Measurements from ENCODE around the gene HSD11B1.

HSD11B1 gene

DNA sequence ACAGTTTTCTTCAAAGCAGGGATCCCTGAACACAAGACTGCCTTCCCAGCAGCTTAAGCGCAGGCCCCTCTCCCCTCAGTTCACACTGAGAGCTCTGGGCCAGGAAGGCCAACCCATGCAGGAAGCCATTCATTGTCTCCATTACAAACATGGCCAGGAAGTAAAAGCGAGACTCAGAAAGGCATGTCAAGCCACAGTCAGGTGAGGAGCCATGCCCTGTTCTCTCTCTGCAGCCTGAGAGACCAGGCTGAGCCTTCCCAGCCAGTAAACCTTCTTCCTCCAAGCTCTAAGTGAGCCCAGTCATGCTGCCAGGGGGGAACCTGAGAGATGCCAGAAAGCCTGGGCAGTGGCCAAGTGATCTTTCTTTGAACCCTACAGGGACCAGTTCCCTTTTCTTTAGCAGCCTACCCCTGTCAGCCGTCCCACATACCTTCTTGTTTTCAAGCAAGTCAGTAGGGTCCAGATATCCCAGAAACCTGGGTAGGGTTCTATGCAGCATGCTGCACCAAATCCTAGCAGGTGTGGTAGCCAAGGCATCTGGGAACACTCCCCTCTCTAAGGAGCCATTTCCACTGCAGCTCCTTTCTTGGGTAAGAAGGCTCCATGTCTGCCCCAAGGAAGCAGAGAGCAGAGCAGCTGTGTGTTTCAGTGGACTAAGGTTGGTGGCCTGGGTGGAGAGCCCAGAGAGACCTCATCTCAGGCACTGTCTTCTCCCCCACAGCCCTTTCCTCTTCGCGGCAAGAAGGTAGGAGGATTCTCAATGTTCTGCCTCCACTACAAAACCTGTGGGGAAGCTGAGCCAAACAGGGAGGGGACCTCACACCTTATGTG lies 52.2 kb downstream of the HSD11B1 start:
- no peak for DNase-seq

DNA sequence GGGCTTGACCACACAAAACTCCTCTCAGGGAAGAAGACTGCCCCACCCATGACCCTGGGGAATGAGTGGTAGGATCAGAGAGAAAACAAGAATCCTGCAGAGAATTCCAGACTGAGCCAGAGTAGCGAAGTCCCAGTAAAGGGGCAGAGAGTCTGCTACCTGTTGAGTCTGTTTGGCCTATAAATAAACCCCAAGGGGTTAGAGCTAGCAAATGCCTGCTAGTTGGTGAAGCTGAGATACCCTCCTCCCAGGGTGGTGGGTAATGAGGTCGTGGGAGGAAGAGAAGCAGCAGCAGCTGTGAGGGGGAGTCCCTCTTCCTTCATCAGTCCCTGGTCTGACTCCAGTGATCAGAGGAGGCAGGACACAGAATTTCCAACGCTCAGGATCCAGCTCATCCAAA lies 53.8 kb downstream of the HSD11B1 start:
- DNase-seq, result no peak

DNA sequence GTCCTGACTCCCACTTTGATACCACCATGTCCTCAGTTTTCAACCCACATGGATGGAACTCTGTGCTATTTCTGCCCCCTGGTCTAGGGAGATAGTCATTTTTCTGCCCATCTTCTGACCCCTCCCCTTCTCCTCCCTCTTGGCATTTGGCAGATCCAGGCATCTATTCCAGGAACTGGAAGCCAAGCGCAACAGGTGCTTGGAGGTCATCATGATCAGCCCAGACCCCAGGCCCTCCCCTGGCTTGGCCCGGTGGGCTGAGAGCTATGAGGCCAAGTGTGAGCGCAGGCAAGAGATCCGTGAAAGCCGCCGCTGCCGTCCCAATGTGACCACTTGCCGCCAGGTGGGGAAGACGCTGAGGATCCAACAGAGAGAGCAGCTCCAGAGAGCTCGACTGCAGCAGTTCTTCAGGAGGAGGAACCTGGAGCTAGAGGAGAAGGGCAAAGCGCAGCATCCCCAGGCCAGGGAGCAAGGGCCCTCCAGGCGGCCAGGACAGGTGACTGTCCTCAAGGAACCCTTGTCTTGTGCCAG lies 55.2 kb downstream of the HSD11B1 start:
- no peak for DNase-seq

DNA sequence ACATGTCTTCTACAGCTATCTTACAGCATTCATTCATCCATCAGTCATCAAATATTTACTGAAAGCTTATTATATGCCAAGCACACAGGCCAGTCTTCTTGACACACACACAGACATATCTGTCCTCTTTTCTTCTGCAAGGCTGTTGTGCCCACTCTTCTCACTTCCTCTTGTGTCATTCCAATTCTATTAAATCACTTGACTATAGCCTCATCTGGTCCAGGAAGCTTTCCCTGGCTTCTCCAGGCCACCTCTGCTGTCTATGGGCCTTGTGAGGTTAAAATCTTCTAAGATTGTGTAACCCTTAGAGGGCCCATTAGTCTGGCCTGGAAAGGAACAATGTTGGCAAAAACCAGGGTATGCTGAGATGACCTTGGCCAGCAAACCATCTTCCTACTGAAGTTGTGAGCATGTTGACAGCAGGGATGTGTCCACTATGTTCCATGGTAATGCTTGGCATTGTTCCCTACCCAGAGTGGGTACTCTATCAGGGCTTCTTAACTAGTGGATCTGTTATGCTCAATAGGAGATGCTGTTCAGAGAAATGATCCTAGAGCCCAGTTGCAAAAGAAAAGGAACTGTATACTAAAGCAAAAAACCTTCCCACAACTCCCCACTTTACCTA lies 56.5 kb downstream of the HSD11B1 start:
- no peak for DNase-seq

DNA sequence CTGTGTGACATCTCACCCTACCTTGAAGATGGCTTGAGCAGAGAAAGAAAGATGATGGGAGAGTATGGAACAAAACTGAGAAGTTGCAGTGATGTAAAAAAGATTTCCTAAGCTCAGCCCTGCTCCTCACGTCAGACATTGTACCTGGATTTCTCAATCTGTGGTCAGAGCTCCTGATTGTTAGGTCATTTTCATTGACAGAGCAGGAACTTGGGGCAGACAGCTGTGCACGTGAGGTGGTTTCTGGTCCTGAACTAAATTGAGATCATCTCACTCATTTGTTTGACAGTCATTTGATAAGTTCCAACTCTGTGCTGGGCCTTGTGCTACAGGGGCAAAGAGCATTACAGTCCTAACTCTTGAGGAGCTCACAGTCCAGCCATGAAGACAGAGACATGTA lies 61.4 kb downstream of the HSD11B1 start:
- DNase-seq, result no peak

DNA sequence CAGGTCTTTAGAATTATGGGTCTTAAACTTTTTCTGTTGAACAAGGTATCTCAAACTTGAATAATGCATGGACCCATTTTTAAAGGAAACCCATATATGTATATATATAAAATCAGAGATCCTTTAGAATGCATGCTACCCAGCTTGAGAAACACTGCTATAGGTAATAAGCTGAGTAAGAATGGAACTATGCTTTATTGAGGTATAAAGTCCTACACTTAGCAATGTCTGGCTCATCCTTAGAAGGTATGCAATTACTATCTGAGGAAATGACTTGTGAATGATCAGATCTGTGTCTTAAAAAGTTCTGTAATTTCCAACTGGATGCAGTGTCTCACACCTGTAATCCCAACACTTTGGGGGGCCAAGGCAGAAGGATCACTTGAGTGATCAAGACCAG lies 62.5 kb downstream of the HSD11B1 start:
- no peak for DNase-seq

DNA sequence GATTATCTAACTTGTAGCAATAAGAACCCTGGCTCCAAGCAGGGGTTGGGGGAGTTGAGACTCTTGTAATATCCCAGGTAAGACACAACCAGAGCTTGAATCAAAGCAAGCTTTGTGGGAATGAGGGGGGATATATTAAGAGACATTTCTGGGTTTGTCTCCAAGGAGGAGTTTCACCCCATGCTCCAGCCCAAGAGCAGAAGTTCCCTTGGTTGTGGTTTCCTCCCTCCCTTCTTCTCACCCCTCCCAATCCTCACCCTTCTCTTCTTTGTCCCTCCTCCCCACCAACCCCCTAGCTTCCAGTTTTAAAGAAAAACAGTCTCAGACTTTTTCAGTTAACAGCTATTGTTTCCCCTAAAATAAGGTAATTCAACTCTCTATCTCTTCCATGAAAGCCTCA lies 63.1 kb downstream of the HSD11B1 start:
- no peak for DNase-seq

DNA sequence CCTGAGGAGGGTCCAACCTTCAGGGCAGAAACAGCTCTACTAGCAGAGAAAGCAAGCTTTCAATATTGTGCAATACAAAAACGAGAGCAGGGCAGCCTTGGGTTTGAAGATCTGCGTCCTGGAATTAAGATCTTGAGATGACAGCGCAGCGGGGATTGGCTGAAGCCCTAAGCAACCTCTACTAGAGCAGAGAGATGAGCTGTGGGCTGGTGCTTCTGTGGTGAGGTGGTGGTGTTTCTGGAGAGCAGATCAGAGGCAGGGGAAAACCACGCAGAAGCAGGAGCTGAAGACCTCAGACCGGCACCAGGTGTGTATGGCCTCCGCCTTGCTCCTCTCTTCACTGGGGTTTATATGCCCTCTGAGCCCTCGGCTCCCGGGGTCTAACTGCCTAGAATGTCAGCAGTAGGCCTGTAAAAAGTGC lies 63.7 kb downstream of the HSD11B1 start:
- peak; percentile 40 to 55 (median 48) for DNase-seq

DNA sequence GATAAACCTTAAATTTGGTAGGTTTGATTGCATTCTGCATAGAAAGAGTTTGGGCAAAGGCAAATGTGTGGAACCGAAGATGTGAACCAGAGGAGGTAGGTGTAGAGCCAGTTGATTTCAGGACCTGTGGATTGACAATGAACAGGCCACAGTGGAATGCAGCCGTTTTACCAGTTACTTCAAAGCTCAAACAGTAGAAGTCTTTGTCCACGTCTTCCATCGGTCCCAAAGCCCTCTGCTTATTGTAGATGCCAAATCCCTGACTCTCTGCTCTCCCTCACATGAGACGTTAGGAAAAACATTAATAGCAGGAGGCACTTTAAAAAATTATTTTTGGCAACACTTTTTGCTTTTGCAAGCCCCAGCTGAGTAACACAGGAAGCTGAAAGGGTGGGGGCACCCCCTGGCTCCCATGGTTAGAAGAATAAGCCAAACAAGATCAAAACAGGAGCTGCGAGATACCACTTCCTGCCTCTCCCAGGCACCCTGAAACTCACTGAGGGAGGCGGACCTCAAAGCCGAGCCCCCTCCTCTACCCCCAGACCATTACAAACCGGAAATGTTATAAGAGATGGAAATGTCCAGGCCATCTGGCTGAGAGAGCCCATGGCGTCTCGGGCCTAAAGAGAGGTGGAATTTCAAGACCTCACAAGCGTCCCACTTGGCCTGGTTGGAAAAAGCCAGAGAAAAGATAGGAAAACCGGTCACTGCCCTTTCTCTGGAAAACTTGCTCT lies 64.7 kb downstream of the HSD11B1 start:
- peak in 3 of 4 experiments; percentile 39 to 64 (median 59) for DNase-seq

DNA sequence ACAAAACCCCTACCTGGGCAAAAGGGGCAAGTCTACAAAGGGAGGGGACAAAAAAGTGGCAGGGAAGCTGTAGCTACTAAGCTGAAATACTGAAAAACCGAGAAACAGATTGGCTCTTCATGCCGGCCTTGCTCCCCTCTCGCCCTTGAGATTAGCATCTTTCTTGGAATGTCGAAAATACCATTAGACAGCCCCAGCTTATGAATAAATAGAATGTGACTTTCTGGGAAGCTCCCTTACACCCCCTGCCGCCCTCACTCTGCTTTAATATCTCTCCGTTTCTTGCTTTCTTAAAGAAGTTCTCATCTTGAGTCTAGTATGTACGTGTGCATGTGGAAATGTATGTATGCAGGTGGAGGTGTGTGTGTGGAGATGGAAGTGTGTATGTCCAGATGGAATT lies 65.3 kb downstream of the HSD11B1 start:
- DNase-seq, result no peak

DNA sequence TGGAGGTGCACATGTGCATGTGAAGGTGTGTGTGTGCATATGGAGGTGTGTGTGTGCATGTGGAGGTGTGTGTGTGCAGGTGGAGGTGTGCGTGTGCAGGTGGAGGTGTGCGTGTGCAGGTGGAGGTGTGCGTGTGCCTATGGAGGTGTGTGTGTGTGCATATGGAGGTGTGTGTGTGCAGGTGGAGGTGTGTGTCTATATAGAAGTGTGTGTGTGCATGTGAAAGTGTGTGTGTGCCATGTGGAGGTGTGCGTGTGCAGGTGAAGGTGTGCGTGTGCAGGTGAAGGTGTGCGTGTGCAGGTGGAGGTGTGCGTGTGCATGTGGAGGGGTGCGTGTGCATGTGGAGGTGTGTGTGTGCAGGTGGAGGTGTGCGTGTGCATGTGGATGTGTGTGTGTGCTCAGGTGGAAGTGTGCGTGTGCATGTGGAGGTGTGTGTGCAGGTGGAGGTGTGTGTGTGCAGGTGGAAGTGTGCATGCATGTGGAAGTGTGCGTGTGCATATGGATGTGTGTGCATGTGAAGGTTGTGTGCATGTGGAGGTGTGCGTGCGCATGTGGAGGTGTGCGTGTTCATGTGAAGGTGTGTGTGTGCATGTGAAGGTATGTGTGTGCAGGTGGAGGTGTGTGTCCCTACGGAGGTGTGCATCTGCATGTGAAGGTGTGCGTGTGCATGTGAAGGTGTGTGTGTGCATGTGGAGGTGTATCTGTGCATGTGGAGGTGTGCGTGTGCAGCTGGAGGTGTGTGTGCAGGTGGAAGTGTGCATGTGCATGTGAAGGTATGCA lies 66.2 kb downstream of the HSD11B1 start:
- DNase-seq, result no peak

DNA sequence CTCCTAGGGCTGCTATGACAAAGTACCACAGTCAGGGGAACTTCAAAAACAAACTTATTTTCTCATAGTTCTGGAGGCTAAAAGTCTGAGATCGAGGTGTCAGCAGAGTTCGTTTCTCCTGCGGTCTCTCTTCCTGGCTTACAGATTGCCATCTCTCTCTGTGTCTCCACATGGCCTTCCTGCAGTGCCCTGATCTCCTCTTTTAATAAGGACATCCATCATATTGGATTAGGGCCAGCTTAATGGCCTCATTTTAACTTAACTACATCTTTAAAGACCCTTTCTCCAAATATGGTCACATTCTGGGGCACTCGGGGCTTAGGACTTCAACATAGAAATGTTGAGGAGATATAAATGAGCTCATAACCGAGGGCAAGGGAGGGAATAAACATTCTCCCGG lies 67.5 kb downstream of the HSD11B1 start:
- DNase-seq, result no peak

DNA sequence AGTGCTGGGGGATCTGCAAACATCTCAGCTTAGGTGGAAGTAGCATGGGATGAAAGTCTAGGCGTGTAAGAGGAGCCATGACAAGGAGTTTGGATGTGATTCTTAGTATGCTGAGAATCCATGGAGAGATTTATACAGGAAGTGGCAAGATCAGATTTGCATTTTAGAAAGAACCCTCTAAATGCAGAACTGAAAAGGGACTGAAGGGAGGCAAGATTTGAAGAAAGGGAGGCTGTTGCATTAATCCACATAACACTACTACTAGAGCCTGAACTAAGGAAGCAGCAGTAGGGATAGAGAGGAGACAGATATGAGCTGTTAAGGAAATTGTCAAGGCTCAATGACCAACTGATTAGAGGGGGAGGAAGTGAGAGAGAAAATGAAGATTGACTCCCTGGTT lies 69.9 kb downstream of the HSD11B1 start:
- DNase-seq, result no peak

DNA sequence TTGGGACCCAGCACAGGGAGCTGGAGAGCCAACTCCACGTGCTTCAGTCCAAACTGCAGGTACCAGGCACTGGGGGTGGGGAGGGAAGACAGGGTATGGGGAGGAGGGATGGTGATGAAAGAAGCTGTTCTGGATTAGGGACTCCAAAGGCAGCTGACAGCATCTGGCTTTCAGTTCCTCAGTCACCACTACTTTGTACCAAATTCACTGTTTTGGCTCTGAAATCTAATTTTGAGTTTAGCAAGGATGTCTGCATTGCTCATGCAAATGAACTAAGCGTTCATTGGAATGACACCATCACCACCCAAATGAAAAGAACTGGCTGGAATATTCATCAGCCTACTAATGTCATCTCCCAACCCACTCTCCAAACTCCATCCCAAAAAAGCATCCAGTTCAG lies 71.0 kb downstream of the HSD11B1 start:
- DNase-seq, result no peak

DNA sequence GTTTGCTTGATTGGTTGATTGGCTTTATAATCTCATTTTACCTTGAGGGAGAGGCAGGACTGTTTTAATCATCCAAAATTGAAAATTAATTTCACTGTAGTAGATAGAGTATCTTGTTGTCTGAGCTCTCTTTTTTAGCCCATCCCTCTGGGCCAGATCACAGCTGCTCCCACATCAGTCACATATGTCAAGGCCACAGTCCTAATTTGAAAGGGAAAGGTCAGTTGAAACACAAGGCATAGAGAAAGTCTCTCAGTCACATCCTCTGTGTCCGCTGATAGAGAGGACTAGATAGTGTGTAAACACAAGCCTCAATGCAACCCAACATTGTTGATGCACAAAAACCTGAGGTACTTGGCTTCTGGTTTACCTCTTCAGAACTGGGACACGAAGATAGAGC lies 72.9 kb downstream of the HSD11B1 start:
- DNase-seq, result no peak

DNA sequence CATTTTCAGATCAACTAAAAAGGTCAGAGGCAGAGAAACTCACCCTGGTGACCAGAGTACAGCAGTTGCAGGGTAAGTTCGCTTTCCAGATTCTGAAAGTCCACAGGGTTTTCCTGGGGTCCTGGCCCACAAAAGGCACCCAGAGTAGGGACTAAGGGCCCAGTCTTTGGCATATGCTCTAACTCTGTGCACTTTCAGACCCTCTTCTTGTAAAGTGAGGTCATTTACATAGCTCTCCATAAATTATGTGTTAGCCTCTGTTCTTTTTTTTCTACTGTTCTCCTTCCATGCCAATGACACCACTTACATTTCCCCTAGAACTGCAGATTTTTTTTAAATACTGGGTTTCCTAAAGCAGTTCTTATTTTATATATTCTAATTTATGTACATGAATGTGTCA lies 73.5 kb downstream of the HSD11B1 start:
- no peak for DNase-seq

DNA sequence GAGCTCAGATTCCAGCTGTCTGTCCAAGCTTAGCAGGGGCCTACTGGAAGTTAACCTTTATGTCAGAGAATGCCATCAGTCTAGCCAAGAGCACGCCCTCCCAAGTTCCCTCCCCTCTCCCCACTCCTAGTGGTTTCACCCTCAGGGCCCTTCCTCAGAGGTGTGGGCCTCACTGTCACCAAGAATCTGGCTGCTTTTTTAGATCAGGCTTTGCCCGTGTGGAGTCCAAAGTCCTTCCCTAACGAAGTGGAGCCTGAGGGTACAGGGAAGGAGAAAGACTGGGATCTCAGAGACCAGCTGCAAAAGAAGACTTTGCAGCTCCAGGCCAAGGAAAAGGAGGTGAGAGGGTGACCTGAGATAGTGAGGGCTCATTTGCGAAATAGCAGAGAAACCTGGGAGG lies 75.6 kb downstream of the HSD11B1 start:
- DNase-seq, result no peak

DNA sequence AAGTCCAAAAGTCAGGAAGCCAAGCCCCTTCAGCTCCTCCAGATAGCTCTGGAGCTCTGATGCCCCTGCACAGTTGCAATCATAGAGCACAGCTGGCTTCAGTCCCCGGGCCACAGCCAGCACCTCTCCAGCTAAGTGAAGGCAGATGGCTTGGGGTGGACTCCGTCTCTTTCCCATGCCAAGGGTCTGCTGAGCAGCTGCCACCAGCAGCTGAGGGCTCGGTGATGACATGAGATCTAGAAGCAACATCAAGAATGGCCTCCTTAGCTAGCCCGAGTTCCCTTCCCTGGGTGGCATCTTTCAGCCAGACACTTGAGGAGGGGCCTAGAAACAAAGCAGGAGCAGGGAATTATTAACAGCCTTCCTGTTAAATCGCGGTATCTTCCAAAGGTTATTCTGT lies 78.7 kb downstream of the HSD11B1 start:
- no peak for DNase-seq
